Activated T-cell treated with anti-CD3 and anti-CD28 coated beads, Interleukin-2, amount 50 U/mL, for 48 hours (primary cell): ENCODE data around the gene DDIT4.
A peak's percentile ranks its signal among the peaks of the same experiment; 100 is the strongest.
"Not testable (repeated sequence)": the region's sequence is repeated elsewhere in the genome, so short reads cannot be mapped to it uniquely, and the experiment has no call there.

Experiments
- DNase-seq, 2 experiments: peaks; one replicate each; pipeline ENCODE4 v3.0.0-alpha.2; 2020

DDIT4 gene

DNA sequence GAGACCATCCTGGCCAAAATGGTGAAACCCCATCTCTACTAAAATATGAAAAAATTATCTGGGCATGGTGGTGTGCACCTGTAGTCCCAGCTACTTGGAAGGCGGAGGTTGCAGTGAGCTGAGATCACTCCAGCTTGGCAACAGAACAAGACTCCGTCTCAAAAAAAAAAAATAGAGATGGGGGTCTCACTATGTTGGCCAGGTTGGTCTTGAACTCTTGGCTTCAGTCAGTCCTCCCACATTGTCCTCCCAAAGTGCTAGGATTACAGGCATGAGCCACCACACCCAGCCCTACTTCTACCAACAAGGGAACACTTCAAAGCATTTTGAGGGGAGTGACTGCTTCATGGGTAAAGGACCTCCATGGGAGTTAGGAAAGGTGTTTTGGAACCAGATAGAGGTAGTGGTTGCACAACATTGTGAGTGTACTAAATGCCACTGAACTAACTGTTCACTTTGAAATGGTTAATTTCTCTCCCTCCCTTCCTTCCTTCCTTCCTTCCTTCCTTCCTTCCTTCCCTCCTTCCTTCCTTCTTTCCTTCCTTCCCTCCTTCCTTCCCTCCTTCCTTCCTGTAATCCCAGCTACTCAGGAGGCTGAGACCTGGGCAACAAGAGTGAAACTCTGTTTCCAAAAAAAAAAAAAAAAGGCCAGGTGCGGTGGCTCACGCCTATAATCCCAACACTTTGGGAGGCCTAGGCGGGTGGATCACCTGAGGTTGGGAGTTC is 5.1 kb upstream of the DDIT4 start:
- not testable (repeated sequence) for DNase-seq

DNA sequence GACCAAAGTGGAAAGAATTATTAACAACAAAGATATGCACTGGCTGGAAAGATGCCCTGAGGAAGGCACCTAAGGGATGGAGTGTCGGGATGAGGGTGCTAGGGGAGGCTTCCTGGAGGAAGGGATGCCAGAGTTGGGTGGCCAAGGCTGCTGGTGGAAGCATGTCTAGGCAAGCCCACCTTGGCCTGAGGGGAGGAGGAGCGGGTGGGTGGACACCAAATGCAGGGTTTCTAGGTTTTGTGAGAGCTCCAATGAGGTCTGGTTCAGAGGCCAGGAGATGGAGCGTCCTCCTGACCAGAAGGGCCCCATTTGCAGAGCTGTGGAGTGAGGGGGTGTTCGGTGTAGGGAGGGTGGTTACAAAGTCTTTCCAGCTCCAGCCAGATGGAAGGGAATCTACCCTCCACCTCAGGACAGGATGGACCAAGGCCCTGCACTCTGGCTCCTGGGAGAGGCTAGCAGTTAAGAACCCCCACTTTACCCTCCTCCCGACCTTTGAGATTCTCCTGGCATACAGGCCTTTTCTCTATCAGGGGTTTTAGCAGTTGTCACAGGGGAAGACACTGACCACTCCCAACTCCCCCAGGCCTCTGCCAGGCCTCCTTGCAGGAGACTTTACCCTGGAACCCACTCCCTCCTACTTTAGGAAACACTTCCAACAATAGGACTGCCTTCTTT is 3.0 kb upstream of the DDIT4 start:
- DNase-seq = no peak

DNA sequence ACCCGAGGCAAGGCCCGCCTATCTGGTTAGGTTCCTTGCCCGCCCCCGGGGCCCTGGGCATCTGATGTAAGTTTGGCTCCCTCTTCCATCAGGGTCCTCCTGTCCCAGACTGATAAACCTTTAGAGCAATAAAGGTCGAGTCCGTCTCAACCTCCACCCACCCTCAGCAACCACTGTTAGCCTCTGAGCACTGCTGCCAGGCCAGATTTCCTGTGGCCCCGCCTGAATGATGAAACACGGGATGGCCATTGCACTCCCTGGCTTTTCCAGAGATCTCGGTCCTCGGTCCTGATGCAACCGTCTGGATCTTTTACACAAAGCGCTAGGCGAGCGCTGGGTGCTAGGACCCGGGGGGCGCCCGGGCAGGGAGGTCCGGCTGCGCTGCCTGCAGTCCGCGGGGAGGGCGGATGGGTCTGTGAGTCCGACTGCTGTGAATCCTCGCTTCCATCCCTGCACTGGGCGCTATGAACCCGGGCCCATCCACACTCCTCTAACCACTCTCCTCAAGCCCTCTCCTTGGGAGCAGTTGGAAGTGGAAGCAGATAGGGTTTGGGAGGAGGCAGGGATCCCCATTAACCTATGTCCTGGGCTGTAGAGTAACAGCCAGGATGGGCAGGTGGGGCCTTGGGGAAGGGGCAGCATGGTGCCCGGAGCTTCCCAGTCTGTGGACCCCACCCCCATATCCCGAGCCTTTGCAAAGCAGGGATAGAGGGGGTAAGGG is 875 bp upstream of the DDIT4 start:
- peak; percentile 73 to 74 for DNase-seq

DNA sequence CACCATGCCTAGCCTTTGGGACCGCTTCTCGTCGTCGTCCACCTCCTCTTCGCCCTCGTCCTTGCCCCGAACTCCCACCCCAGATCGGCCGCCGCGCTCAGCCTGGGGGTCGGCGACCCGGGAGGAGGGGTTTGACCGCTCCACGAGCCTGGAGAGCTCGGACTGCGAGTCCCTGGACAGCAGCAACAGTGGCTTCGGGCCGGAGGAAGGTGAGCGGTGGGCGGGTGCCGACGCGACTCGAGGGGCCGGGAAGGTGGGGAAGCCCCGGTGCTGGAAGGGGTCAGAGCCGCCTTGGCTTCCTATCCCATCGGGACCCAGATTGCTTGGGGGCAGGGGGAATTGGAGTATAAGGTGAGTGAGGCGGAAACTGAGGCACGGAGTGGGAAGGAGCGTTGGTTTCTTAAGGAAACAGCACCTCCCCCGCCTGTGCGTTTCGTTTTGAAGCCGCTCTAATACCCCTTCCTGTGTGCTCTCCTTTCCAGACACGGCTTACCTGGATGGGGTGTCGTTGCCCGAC is 547 bp downstream of the DDIT4 start:
- no peak for DNase-seq

DNA sequence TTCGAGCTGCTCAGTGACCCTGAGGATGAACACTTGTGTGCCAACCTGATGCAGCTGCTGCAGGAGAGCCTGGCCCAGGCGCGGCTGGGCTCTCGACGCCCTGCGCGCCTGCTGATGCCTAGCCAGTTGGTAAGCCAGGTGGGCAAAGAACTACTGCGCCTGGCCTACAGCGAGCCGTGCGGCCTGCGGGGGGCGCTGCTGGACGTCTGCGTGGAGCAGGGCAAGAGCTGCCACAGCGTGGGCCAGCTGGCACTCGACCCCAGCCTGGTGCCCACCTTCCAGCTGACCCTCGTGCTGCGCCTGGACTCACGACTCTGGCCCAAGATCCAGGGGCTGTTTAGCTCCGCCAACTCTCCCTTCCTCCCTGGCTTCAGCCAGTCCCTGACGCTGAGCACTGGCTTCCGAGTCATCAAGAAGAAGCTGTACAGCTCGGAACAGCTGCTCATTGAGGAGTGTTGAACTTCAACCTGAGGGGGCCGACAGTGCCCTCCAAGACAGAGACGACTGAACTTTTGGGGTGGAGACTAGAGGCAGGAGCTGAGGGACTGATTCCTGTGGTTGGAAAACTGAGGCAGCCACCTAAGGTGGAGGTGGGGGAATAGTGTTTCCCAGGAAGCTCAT is 1.1 kb downstream of the DDIT4 start:
- peak; percentile 79 to 85 for DNase-seq

DNA sequence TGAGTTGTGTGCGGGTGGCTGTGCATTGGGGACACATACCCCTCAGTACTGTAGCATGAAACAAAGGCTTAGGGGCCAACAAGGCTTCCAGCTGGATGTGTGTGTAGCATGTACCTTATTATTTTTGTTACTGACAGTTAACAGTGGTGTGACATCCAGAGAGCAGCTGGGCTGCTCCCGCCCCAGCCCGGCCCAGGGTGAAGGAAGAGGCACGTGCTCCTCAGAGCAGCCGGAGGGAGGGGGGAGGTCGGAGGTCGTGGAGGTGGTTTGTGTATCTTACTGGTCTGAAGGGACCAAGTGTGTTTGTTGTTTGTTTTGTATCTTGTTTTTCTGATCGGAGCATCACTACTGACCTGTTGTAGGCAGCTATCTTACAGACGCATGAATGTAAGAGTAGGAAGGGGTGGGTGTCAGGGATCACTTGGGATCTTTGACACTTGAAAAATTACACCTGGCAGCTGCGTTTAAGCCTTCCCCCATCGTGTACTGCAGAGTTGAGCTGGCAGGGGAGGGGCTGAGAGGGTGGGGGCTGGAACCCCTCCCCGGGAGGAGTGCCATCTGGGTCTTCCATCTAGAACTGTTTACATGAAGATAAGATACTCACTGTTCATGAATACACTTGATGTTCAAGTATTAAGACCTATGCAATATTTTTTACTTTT is 1.8 kb downstream of the DDIT4 start:
- peak in 1 of 2 experiments; percentile 60 for DNase-seq

DNA sequence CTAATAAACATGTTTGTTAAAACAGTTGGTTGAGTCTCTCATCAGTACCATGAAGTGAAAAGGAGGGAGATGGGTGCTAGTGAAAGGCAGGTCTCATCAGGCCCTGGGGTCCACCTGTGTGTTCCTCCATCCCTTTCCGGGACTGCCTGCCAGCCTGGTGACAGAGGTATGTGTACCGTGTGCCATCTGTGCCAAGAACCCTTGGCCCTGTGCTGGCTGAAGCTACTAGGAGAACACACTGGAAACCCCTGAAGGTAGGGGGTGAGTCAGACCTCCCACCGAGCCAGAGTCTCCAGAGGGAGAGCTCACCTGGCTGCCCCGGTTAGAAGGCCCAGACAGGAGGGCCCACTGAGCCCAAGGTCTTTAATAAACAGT is 2.3 kb downstream of the DDIT4 start:
- DNase-seq = peak; percentile 62 to 73

DNA sequence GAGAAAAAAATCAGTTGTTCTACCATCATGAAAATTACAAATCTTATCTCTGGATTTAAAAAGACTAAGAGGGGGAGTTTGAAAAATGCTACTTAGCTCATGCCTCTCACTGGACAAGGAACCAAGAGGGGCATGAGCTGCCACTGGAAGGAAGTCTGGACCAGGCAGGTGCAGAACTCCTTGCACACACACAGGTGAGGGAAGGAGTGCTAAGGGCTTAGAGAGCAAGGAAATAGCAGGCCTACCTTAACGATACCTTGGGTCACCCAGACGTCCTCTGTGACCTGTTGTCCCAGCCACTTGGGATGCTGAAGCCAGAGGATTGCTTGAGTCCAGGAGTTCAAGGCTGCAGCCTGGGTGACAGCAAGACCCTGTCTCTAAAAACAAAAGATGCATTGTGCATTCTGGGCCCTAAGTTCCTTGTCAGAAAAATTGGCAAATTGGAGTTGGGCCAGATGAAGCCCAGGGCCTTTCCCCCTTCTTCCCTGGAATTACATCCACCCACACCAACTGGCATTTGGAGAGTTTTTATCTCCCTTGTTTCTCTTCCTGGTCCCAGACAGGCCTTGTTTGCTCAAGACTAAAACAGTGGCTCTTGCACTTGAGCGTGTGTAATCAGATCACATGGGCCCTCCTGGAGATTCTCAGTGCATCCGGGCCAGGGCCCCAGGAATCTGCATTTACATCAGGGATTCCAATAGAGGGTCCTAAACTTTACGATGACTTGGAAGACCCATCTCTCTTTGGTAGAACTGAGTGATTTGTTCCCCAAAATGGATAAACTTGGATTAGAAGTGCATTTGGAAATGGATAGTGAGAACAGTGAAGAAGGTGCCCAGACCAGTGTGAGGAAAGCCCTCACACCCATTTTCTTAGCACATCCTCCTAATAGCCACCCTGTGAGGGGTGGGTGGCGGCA is 3.0 kb downstream of the DDIT4 start:
- peak; percentile 62 to 66 for DNase-seq

DNA sequence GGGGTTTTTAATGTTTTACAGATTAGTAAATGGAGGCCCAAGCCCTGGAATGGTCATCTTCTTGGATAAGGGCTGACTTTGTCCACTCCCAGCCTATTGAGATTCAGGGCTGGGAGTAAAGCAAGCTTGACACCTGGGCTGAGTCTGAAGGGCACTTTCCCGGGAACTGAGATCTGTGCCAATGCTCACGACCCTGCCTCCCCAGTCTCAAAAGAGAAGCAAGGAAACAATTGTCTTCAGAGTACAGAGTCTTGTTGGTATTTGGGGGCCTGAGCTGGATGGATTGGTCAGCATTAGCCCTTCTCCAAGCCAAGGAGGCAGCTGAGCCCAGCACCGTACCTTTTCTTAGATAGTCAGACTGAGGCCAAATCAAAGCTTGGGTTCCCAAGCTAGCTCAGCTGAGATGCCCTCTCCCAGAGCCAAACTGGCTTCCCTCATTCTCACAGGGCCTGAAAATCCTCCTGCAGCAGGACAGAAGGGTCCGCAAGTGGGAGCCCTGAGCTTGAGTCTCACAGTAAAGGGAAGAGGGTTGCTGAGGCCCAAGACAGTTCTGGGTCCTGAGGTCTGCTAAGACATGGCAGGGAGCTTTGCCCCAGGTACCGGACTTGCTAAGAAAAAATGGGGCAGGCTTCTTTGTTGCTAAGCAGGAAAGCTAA is 3.7 kb downstream of the DDIT4 start:
- peak in 1 of 2 experiments; percentile 44 for DNase-seq

DNA sequence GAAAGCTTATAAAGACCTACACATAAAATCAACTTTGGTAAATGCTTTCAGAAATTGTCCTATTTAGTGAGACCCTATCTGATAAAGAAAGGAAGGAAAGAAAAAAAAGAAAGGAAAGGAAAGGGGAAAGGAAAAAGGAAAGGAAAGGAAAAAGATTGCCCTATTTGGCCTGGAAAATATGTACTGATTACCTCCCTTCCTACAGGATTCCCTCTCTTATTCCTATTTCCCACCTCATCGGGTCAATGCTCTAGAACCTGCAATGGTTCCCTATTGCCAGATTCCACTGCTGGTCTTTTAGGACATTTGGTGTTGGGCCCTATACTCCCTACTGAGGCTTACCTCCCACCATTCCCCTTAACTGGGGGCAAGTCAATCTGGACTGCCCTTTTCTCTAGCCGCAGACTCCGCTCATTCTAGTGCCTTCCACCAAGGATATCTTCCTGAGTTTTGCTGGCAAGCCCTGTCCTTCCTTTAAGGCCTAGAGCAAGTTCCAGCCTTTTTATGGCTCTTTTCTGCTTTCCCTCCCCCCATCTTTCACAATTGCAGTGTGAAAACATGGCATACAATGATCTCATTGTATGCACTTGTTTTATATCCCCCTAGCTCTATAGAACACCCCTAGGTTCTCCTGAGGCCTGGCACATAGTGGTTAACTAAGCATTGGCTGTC is 4.4 kb downstream of the DDIT4 start:
- DNase-seq = no peak

DNA sequence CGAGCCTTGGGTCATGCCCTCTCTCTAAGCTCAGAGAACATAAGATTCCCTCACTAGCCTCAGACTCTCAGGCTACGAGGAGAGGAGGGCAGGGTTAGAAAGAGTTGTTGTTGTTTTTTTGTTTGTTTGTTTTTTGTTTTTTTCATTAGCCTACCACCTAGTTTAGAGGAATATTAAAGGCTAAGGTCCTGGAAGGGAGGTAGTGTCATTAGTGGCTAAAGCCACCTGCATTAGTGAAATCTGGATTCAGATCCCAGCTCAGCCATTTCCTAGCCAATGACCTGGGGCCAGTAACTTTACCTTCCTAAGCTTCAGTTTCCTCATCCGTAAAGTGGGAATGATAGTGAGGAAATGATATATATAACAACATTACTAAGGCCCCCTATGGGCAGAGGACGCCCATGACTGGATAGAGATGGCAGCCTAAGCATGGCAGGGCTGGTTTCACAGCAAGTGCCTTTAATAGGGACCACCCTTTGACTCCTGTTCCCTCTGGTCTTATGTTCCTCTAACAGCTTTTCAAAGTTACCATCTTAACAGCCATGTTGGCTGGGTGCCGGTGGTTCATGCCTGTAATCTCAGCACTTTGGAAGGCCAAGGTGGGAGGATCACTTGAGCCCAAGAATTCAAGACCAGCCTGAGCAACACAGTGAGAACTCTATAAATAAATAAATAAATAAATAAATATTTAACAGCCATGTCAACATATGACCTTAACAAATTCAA is 5.1 kb downstream of the DDIT4 start:
- no peak for DNase-seq

DNA sequence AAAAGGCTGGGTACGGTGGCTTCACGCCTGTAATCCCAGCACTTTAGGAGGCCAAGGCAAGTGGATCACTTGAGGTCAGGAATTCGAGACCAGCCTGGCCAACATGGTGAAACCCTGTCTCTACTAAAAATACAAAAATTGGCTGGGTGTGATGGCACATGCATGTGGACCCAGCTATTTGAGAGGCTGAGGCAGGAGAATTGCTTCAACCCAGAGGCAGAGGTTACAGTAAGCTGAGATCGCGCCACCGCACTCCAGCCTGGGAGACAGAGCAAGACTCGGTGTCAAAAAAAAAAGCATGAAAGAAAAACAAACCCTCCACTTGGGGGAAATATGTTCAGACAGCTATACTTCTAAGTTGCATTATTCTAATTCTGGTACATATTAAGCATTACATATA is 5.9 kb downstream of the DDIT4 start:
- not testable (repeated sequence) for DNase-seq

DNA sequence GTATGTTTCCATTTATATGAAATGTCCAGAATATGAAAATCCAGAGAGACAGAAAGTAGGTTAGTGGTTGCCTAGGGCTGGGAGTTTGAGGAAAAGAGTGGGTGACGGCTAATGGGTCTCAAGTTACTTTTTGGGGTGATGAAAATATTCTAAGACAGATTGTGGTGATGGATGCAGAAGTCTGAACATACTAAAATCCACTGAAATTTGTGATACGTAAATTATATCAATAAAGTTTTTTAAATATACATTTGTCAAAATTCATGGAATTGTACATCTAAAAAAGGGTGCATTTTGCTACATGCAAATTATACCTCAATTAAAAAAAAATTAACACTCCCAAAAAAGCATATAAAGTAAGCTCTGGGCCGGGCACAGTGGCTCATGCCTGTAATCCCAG is 9.4 kb downstream of the DDIT4 start:
- DNase-seq = no peak

DNA sequence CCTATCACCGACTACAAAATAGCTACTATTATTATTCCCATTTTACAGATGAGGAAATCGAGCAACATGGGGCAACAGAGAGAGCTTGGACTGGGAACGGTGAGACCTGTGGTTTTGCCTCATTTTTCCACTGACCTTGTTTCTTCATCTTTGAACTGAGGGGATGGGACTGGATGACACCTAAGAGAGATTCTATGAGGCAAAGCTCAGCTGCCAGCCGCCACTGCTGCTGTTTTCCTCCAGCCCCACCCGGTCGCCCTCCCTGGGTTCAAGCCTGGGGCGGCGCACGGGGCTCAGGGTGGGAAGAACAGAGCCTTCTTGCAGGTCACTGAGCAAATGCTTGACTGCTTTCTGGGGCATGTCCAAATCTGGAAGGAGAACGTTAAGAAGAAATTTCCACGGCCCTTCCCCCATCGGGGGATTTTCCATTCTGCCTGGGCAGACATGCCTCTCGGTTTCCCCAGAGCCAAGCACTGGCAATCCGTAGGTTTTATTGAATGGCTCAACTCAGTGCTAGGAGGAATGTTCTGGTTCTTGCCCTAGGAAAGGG is 12.3 kb downstream of the DDIT4 start:
- no peak for DNase-seq

DNA sequence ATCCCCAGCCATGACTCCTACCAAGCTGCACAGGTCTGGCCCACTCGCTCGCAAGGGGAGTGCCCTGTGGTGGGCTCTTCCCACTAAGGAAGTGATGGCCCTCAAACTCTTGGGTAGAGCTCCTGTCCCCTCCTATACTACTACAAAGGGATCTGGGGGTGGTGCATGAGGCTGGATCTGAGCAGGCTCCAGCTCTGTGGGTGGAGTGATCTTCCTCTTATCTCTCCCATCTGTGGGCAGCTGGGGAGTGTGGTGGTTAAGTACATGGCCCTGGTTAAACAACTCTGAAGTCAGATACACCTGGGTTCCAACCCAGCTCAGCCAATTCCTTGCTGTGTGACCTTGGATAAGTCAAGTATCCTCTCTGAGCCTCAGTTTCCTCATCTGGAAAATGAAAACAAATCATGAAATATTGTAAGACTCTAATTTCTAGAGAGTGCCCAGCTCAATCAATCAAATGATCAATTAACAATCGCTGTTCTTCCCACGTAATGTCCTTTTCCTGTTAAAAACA is 17.4 kb downstream of the DDIT4 start:
- peak; percentile 59 to 65 for DNase-seq

DNA sequence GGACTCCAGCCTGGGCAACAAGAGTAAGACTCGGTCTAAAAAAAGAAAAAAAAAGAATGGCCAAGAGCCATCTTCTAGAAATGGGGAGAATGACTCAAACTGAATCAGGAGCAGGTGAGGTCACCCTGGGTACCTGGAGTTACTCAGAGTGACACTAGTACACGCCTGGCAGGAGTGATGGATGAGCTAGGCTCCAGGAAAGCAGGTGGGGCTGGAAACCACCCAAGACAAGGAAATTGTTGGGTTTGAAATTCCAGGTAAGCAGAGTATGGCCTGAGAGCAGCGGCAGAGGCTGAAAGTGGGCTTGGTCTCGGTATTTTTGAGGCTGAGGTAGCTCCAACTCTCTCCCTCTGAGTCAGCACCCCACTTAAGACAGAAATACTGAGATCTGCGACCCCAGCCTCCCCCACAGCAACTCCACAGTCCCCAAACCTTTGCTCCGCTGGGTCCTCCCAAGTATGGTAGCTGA is 18.5 kb downstream of the DDIT4 start:
- peak; percentile 76 to 83 for DNase-seq

DNA sequence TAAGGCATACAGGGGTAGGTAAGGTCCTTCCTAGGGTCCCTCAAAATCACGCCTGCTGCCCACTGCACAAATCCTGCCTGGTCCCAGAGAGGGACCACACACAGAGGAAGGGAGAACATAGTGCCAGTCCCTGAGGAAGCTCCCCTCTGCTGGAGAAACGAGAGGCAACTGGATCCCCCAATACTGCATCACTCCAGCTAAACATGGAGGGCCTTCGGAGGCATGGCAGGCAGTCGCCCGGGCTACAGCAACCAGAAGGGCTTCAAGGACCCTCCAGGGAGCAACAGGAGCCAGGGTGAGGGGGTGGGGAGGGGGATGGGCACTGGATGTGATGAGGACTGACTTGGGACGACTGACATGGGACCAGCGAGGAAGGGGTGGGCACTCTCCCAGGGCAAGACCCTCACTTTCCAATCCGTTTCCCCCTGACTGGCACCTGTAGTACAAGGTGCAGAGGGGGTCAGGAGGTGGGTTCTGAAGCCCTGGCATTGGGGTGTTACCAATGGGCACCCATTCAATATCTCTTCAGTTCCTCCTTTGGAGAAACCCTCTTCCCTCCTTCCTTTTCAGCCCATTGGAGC is 21.7 kb downstream of the DDIT4 start:
- peak in 1 of 2 experiments; percentile 59 for DNase-seq

DNA sequence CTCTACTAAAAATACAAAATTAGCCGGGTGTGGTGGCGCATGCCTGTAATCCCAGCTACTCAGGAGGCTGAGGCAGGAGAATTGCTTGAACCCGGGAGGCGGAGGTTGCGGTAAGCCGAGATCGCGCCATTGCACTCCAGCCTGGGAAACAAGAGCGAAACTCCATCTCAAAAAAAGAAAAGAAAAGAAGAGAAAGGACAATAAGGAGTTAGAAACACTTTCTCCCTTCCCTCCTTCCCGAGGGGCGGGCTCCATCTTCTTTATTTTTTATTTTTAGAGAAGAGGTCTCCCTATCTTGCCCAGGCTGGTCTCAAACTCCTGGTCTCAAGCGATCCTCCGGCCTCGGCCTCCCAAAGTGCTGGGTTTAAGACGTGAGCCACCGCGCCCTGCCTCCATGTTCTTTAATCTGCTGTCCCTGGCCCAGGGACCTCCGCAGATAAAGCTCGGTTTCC is 23.1 kb downstream of the DDIT4 start:
- not testable (repeated sequence) for DNase-seq
